Head of caudate nucleus (tissue), 42 donors: ENCODE measurements around the gene ARL5B.

Experiments
- DNase-seq, 42 donors: peaks; one replicate each; pipeline versions ENCODE4 v3.0.0 to v3.0.0-alpha.2; 2020 to 2021; ENCODE audit warnings: mixed read lengths in 7 of 42
- intact Hi-C: fragments of 100-400 bp; cut with DNase I; formaldehyde crosslinking; loops from one replicate; pipeline ENCODE4 v1.15.0; 2022

The ARL5B gene

DNA sequence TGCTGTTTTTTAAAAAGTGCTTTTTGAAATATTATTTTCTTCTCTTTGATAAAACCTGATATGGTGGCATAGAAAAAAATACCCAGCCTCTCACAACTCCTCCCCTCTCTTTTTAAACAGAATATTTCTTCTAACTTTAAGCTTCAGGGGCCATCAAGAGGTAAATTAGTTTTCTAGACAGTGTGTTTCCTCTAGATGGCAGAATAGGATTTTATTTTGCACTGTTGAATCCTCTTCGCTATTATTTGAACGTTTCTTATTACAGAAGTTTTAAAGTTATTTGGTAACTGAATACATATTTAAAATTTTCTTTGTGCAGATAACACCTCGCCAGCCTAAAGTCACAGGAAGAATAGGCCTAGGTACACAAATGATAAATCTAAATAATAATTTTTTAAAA lies 30.3 kb downstream of the ARL5B start:
- no peak for DNase-seq
- intact Hi-C loops: no loop called here

GRCh38 chr10:18690541-18690940 lies 31.3 kb downstream of the ARL5B start:
- no peak for DNase-seq
- intact Hi-C loops: no loop called here

GRCh38 chr10:18699849-18700840 lies 40.9 kb downstream of the ARL5B start:
- no peak for DNase-seq
- intact Hi-C loops: no loop called here

DNA sequence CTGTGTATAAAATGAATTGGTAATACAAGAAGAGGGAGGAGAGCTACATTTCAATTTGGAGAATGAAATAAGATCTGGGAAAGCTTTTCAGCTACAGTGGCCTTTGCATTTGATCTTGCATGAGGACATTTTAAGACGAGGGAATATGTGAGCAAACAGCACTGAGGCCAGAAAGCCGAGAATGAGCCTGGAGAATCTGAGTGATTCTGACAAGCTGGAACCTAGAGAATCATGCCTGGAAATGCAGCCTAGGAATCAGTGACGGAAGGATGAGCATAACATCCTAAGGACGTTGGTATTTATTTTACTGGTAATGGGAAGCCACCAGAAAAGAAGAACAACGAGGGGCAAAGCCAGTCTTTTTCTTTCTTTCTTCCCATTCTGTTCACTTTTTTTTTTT lies 44.3 kb downstream of the ARL5B start:
- intact Hi-C loops: no loop called here
- no peak for DNase-seq

GRCh38 chr10:18710201-18710653 lies 51.0 kb downstream of the ARL5B start:
- intact Hi-C loops: no loop called here
- no peak for DNase-seq

DNA sequence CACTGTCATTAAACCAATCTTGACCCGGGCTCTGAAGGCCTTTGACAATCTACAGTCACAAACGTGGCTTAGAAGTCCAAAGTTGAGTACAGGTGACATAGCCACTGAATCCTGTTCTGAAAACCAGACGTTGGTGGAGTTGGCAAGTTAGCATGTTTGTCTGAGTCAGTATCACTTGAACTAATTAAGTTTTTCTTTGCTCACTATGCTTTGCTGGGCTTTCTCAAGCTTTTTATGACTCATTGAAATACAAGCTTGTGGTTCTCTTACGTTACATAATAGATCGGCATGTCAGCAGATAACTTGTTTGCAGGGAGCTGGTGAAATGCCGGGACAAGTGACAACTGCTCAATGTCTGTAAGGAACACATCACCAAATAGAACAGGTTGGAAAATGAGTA lies 53.8 kb downstream of the ARL5B start:
- intact Hi-C loops: no loop called here
- no peak for DNase-seq

DNA sequence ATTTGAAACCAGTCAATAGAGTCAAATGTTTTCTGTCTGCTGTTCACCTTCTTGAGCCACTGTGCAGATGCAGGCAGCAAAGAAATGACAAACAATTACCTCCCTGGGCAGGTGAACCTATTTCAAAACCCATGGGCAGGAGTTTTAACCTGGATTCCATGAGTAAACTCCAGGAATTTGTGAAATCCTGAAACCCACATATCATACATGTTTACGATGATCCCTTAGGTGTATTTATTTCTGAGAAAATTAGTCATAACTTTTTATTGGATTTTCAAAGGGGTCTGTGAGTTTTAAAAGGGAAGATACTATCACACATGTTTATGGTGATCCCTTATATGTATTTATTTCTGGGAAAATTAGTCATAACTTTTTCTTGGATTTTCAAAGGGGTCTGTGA lies 59.8 kb downstream of the ARL5B start:
- intact Hi-C loops: no loop called here
- no peak for DNase-seq

DNA sequence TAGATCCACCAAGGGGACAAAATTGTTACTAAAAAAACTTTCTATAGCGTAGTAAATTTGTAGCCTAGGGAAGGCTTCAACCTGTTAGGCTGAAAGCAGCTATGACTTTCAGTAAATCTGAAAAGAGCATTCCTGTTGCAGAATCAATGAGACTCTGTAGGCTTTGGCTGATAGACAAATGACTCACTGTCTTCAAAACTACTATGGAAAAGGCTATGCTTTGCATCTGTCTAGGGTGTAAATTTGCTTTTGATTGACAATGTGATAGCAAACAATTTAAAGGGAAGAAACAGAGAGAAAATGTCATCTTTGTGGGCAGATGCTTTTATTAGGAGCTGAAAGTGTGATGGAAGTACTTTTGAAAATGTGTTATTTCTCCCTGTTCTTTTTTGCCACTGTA lies 60.6 kb downstream of the ARL5B start:
- intact Hi-C loops: no loop called here
- DNase-seq: no peak

- no peak for DNase-seq
- intact Hi-C loops: no loop called here
Measured at GRCh38 chr10:18721067-18721466, 61.8 kb downstream of the ARL5B start.

GRCh38 chr10:18723801-18724200 lies 64.6 kb downstream of the ARL5B start:
- DNase-seq: no peak
- intact Hi-C loops: no loop called here
